SK-N-SH treated with all-trans-retinoic acid at 6 μM for 48 hours (cell line): ENCODE measurements around the gene NINJ1.
A peak's percentile ranks its signal among the peaks of the same experiment; 100 is the strongest.

Experiments used
- ATAC-seq: fragments of 200-7000 bp; cut with Tn5 transposase; 3 replicates; pipeline ENCODE4 v1.9.1; 2020; ENCODE audit warnings: mild to moderate bottlenecking, moderate library complexity
- ARNTL ChIP-seq: fragments of 450-650 bp; formaldehyde crosslinking; IDR thresholded peaks from 2 replicates; pipeline ENCODE4 v1.5.0; 2020; ENCODE audit warnings: low read depth, mild to moderate bottlenecking, moderate library complexity, borderline replicate concordance
- BACH2 ChIP-seq: fragments of 250-450 bp; sonication (Bioruptor Pico); IDR thresholded peaks from 2 replicates; pipeline ENCODE4 v1.9.0; 2021; ENCODE audit warnings: mild to moderate bottlenecking, borderline replicate concordance
- CREB5 ChIP-seq: fragments of 250-450 bp; sonication (Bioruptor Pico); IDR thresholded peaks from 2 replicates; pipeline ENCODE4 v1.5.1; 2020; ENCODE audit warnings: low read depth, mild to moderate bottlenecking, moderate library complexity
- CSDC2 ChIP-seq: fragments of 250-450 bp; sonication (Bioruptor Pico); IDR thresholded peaks from 2 replicates; pipeline ENCODE4 v1.5.0; 2020; ENCODE audit warnings: mild to moderate bottlenecking, moderate library complexity
- CSRNP3 ChIP-seq: fragments of 250-450 bp; sonication (Bioruptor Pico); IDR thresholded peaks from 2 replicates; pipeline ENCODE4 v1.5.1; 2021; ENCODE audit warnings: mild to moderate bottlenecking, moderate library complexity
- ESRRG ChIP-seq: fragments of 250-450 bp; sonication (Bioruptor Pico); IDR thresholded peaks from 2 replicates; pipeline ENCODE4 v1.6.1; 2021; ENCODE audit warnings: mild to moderate bottlenecking
- ISL1 ChIP-seq: fragments of 250-450 bp; sonication (Bioruptor Pico); IDR thresholded peaks from 2 replicates; pipeline ENCODE4 v2.1.2; 2022; ENCODE audit warnings: mild to moderate bottlenecking, moderate library complexity
- OSR1 ChIP-seq: fragments of 250-450 bp; sonication (Bioruptor Pico); IDR thresholded peaks from 2 replicates; pipeline ENCODE4 v1.8.0; 2022; ENCODE audit warnings: moderate library complexity, mild to moderate bottlenecking, inconsistent platforms
- POU6F1 ChIP-seq: fragments of 250-450 bp; sonication (Bioruptor Pico); IDR thresholded peaks from 2 replicates; pipeline ENCODE4 v1.8.0; 2021; ENCODE audit warnings: low read depth, mild to moderate bottlenecking, moderate library complexity, borderline replicate concordance
- PPARA ChIP-seq: fragments of 250-450 bp; sonication (Bioruptor Pico); IDR thresholded peaks from 2 replicates; pipeline ENCODE4 v1.5.0; 2020; ENCODE audit warnings: mild to moderate bottlenecking, borderline replicate concordance
- RARB ChIP-seq: fragments of 250-450 bp; sonication (Bioruptor Pico); IDR thresholded peaks from 2 replicates; pipeline ENCODE4 v1.8.0; 2021; ENCODE audit warnings: mild to moderate bottlenecking, moderate library complexity
- TCF4 ChIP-seq: fragments of 250-450 bp; sonication (Bioruptor Pico); IDR thresholded peaks from 2 replicates; pipeline ENCODE4 v1.8.0; 2021; ENCODE audit warnings: mild to moderate bottlenecking, moderate library complexity, borderline replicate concordance
- TOX ChIP-seq: fragments of 250-450 bp; sonication (Bioruptor Pico); IDR thresholded peaks from 2 replicates; pipeline ENCODE4 v1.8.0; 2021; ENCODE audit warnings: mild to moderate bottlenecking, moderate library complexity, borderline replicate concordance
- TSHZ2 ChIP-seq: fragments of 250-450 bp; sonication (Bioruptor Pico); IDR thresholded peaks from 2 replicates; pipeline ENCODE4 v1.5.0; 2020; ENCODE audit warnings: mild to moderate bottlenecking, moderate library complexity
- ZC3H10 ChIP-seq: fragments of 250-450 bp; sonication (Bioruptor Pico); IDR thresholded peaks from 2 replicates; pipeline ENCODE4 v1.5.1; 2021; ENCODE audit warnings: mild to moderate bottlenecking, moderate library complexity
- ZFP3 ChIP-seq: fragments of 250-450 bp; sonication (Bioruptor Pico); IDR thresholded peaks from 2 replicates; pipeline ENCODE4 v1.5.0; 2020; ENCODE audit warnings: mild to moderate bottlenecking, moderate library complexity
- ZFP30 ChIP-seq: fragments of 450-650 bp; formaldehyde crosslinking; IDR thresholded peaks from 2 replicates; pipeline ENCODE4 v1.5.0; 2022; ENCODE audit warnings: mild to moderate bottlenecking, moderate library complexity
- ZNF565 ChIP-seq: fragments of 450-650 bp; formaldehyde crosslinking; conservative IDR thresholded peaks from 2 replicates; pipeline ENCODE4 v1.5.0; 2020; ENCODE audit warnings: low read depth, mild to moderate bottlenecking, moderate library complexity
- ZNF70 ChIP-seq: fragments of 450-650 bp; formaldehyde crosslinking; IDR thresholded peaks from 2 replicates; pipeline ENCODE4 v1.5.0; 2020; ENCODE audit warnings: mild to moderate bottlenecking, moderate library complexity
- ZNF8 ChIP-seq: fragments of 450-650 bp; formaldehyde crosslinking; IDR thresholded peaks from 2 replicates; pipeline ENCODE4 v1.5.0; 2020; ENCODE audit warnings: mild to moderate bottlenecking, moderate library complexity

The NINJ1 gene

GRCh38 chr9:93134740-93135444 is 841 bp upstream of the NINJ1 start:
- TF ChIP-seq CSRNP3 (CRISPR knock-in tag) = no peak
- no peak for ATAC-seq

- TF ChIP-seq RARB (no peak), ZNF8 (no peak), TSHZ2 (CRISPR knock-in tag) (no peak), BACH2 (no peak), ISL1 (CRISPR knock-in tag) (no peak), OSR1 (CRISPR knock-in tag) (no peak), ZNF565 (CRISPR knock-in tag) (no peak), ESRRG (CRISPR knock-in tag) (no peak), ZFP30 (CRISPR knock-in tag) (no peak), ZNF70 (CRISPR knock-in tag) (no peak), ZC3H10 (CRISPR knock-in tag) (no peak), POU6F1 (CRISPR knock-in tag) (no peak), ZFP3 (CRISPR knock-in tag) (no peak), CSDC2 (CRISPR knock-in tag) (no peak), TOX (CRISPR knock-in tag) (no peak)
- peak; percentile 78 for ATAC-seq
These were observed 403 bp downstream of the NINJ1 start for GRCh38 chr9:93133681-93134014.

- ATAC-seq = peak; percentile 4
These were observed 938 bp downstream of the NINJ1 start for GRCh38 chr9:93132946-93133680.

More at GRCh38 chr9:93132946-93133680, 938 bp downstream of the NINJ1 start:
- TF ChIP-seq ISL1 (CRISPR knock-in tag) = no peak
- TF ChIP-seq TCF4 = no peak
- TF ChIP-seq CSDC2 (CRISPR knock-in tag) = no peak
- TF ChIP-seq TSHZ2 (CRISPR knock-in tag) = no peak
- TF ChIP-seq ZFP30 (CRISPR knock-in tag) = no peak
- no peak for TF ChIP-seq BACH2
- TF ChIP-seq TOX (CRISPR knock-in tag) = no peak
- TF ChIP-seq ZNF8 = no peak
- TF ChIP-seq CREB5 (CRISPR knock-in tag) = no peak
- no peak for TF ChIP-seq ARNTL
- TF ChIP-seq PPARA (CRISPR knock-in tag) = no peak
- no peak for TF ChIP-seq OSR1 (CRISPR knock-in tag)
- TF ChIP-seq RARB = no peak
